Left ventricle myocardium inferior (tissue), 1 donor: ENCODE data around the gene TRRAP. TPM values are rescaled to one million over a fixed set of nuclear protein-coding genes. Genes with fewer than 3 reads are reported as not detected.

Experiments
- DNase-seq: peaks from one replicate; pipeline ENCODE4 v3.0.0-alpha.2; 2020
- H3K27ac ChIP-seq: fragments of 200-600 bp; replicated peaks from 2 replicates; pipeline ENCODE4 v1.8.0; 2021
- H3K27me3 ChIP-seq: fragments of 200-600 bp; 2 replicates; pipeline ENCODE4 v1.8.0; 2021; ENCODE audit warnings: low read depth
- H3K36me3 ChIP-seq: fragments of 200-600 bp; 2 replicates; pipeline ENCODE4 v1.8.0; 2021
- H3K4me1 ChIP-seq: fragments of 200-600 bp; 2 replicates; pipeline ENCODE4 v1.8.0; 2021
- H3K4me3 ChIP-seq: fragments of 200-600 bp; 2 replicates; pipeline ENCODE4 v1.8.0; 2021; ENCODE audit warnings: mild to moderate bottlenecking, moderate library complexity
- H3K9me3 ChIP-seq: fragments of 200-600 bp; replicated peaks from 2 replicates; pipeline ENCODE4 v1.8.0; 2021
- intact Hi-C: fragments of 100-400 bp; cut with micrococcal nuclease; formaldehyde crosslinking; loops from one replicate; pipeline ENCODE4 v1.11.0; 2022
- microRNA-seq: library from miRNA; unstranded; fragments of <30 nt; microRNA quantifications from one replicate; pipeline ENCODE4 v1.2.0, GENCODE V29; 2020
- total RNA-seq: library from RNA; stranded (reverse); fragmentation: NEBNext Ultra II Directional; extraction: Animal tissue kit (Norgen Biotek cat#: 25700); gene quantifications from one replicate; pipeline ENCODE4 v1.2.1, GENCODE V29; 2021
- TF ChIP-seq, protein P1 (sequence below): fragments of 200-600 bp; IDR thresholded peaks from 2 replicates; pipeline ENCODE4 v1.8.0; 2021; ENCODE audit warnings: antibody characterized with exemption, mild to moderate bottlenecking, borderline replicate concordance
- donor health status: DM: no; HTN: yes; CAD: no; lungs with severe emphysema.

TRRAP gene
- total RNA-seq, 1 donor from 2014 or later = 15.5 TPM

DNA sequence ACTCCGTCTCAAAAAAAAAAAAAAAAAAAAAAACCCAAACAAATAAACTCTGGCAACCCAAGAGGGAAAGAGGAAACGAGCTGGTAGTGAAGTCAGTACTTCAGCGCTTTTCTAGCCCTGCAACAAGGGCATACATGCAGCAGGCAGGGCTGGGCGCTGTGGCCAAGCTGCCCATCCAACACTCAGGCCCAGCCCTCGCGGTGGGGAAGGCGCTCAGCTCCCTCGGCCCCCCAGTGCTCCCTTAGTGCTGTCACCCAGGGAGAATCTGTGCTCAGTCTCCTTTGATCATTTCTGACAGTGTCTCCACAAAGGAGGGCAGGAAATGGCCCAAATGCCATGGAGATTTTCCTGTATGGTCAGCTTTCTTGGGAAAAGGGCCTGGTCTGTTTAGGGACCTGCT is 168.4 kb downstream of the TRRAP start:
- no peaks in the 10 kb centered on the region for H3K9me3 ChIP-seq
- H3K27me3 ChIP-seq = no peaks in the 10 kb centered on the region
- no peak overlapping the region for H3K27ac ChIP-seq
- peaks cover 12% of the 10 kb centered on the region for H3K4me1 ChIP-seq
- DNase-seq = no peak
- TF ChIP-seq, protein P1, sequence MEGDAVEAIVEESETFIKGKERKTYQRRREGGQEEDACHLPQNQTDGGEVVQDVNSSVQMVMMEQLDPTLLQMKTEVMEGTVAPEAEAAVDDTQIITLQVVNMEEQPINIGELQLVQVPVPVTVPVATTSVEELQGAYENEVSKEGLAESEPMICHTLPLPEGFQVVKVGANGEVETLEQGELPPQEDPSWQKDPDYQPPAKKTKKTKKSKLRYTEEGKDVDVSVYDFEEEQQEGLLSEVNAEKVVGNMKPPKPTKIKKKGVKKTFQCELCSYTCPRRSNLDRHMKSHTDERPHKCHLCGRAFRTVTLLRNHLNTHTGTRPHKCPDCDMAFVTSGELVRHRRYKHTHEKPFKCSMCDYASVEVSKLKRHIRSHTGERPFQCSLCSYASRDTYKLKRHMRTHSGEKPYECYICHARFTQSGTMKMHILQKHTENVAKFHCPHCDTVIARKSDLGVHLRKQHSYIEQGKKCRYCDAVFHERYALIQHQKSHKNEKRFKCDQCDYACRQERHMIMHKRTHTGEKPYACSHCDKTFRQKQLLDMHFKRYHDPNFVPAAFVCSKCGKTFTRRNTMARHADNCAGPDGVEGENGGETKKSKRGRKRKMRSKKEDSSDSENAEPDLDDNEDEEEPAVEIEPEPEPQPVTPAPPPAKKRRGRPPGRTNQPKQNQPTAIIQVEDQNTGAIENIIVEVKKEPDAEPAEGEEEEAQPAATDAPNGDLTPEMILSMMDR = no peak
- intact Hi-C loops = no loop called here
- H3K36me3 ChIP-seq = peaks cover 91% of the 10 kb centered on the region
- no peak overlapping the region for H3K4me3 ChIP-seq

DNA sequence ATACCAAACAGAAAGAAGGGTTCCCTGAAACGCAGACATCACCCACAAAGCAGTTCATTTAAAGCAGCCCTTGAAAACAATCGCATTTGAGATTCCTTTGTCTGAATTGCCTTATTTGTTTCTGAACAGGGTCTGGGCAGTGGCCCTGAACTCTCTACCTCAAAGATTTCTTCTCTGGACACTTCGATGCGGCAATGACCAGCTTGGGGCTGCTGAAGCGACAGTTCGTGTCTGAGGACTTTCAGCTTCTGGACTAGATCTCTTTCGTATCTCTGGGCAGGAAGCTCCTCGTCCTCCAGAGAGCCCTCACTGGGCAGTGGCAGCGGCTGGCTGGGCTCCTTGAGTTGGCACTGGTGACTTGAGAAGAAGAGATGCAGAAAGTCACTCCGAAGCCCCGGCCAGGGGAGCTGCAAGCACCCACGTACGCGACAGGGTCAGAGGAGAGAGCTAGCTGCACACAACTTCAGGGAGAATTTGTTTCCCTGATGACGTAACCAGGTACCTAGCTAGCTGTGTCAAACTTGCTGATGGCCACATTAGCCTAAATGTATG is 169.3 kb downstream of the TRRAP start:
- H3K4me1 ChIP-seq = peaks cover 12% of the 10 kb centered on the region
- H3K4me3 ChIP-seq = no peak overlapping the region
- intact Hi-C loops = no loop called here
- no peak for DNase-seq
- no peak overlapping the region for H3K27ac ChIP-seq
- H3K9me3 ChIP-seq = no peaks in the 10 kb centered on the region
- TF ChIP-seq, protein P1 = no peak
- peaks cover 94% of the 10 kb centered on the region for H3K36me3 ChIP-seq
- no peaks in the 10 kb centered on the region for H3K27me3 ChIP-seq

DNA sequence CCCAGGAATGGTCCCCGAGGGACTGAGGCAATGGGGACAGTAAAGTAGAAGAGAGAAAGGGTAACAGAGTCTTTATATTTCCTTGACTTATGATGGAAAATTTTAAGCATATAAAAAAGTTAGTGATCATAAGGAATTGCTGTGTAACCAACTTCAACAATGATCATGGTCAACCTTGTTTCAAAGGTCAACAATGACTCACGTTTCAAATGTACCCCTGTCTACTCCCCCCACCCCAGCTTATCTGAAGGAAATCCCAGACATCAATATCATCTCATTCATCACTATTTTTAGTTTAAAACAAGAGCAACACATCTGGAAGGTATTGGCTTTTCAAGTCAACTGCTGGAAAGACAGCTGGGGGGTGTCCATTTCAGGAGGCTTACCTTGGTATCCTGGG is 172.6 kb downstream of the TRRAP start:
- intact Hi-C loops = no loop called here
- Histone ChIP-seq H3K36me3 (peaks cover 96% of the 10 kb centered on the region), H3K4me3 (no peak overlapping the region), H3K27me3 (no peaks in the 10 kb centered on the region), H3K27ac (no peak overlapping the region), H3K9me3 (no peaks in the 10 kb centered on the region), H3K4me1 (peaks cover 7% of the 10 kb centered on the region)
- no peak for DNase-seq
- TF ChIP-seq, protein P1 = no peak

DNA sequence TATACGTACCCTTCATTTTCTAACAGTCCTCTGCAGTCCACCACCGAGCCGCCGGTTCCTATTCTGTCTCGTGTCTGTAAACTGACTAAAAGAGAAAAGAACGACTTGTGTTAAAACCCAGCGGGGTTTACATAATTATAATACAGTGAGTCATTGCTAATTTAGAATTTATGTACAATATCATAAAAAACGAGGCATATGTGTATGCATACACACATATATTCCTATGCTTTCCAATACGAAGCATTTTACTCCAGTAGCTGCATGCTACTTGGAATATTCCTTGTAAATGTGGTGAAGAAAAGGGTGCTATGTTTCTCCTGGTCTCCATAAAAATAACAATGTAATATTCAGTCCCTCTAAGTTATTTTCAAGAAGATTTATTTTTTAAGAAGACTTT is 176.4 kb downstream of the TRRAP start:
- H3K27ac ChIP-seq = no peak overlapping the region
- peaks cover 83% of the 10 kb centered on the region for H3K36me3 ChIP-seq
- TF ChIP-seq, protein P1 = no peak
- intact Hi-C loops = no loop called here
- H3K4me1 ChIP-seq = no peaks in the 10 kb centered on the region
- no peaks in the 10 kb centered on the region for H3K27me3 ChIP-seq
- no peaks in the 10 kb centered on the region for H3K9me3 ChIP-seq
- H3K4me3 ChIP-seq = no peak overlapping the region
- DNase-seq = no peak

DNA sequence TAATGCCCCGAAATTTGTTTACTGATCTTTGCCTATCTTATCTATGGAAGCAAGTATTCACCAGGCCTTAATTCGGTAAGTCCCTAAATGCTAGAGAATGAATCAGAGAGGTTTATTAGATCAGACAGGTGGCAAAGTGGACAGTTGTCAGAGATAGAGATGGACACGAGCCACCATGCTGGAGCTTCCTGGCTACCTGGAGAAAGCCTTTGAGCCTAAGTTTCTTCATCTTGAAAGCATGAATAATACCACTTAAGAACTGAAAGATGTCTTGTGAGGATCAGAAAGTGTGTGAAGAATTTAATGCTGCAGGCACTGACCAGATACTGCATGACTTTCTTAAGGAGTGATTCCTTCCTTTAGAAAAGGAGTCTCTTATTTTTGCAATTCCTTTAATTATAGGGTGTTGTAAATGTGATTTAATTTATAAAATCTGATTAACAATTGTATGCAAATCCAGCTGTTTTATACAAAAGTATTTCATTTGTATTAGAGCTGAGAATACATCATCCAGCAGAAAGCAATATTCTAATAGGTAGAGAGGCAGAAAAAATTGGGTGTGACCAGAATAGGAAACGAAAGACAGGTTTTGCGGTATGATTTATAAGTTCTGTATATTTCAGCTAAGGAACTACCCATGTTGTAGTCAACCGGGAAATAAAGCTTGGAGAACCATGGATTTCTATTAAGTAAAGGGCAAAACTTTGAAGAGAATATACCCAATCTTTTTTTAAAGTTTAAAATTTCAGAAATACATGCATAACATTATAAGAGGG is 182.9 kb downstream of the TRRAP start:
- Histone ChIP-seq H3K4me1 (no peaks in the 10 kb centered on the region), H3K36me3 (peaks cover 27% of the 10 kb centered on the region), H3K27ac (no peak overlapping the region), H3K27me3 (no peaks in the 10 kb centered on the region), H3K4me3 (no peak overlapping the region), H3K9me3 (no peaks in the 10 kb centered on the region)
- TF ChIP-seq, protein P1 = no peak
- intact Hi-C loops = no loop called here
- DNase-seq = no peak

Small RNAs within 50 kb of the gene (microRNA-seq; reads per million reads assigned to microRNA genes)
- not detected for gene MIR3609

Other genes with a start within 250 kb of the TRRAP start
- not detected for gene TMEM130, start 8.5 kb upstream of the TRRAP start, total RNA-seq